Measurements from ENCODE around the gene PCED1A. TPM values are rescaled to one million over a fixed set of nuclear protein-coding genes. Genes with fewer than 3 reads are reported as not detected.
A peak's percentile ranks its signal among the peaks of the same experiment; 100 is the strongest.

The PCED1A gene
- total and polyA plus RNA-seq, 9 donors, result 6.0 to 58.0 (median 39.1) TPM

DNA sequence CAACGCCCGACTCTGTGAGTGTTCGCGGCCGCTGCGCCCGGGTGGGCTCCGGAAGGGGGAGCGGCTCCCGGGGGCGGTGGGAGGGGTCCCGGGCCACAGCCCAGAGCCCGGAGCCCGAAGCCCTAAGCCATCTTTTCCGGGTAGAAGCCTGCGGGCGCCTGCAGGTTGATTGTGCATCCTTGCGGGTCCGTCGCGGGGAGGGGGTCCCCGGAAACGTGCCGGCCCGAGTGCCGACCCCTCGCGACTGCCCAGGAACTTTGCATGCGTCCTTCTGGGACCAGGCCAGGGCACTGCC lies 33.2 kb upstream of the PCED1A start:
- H3K9me3 ChIP-seq, result no peaks in the 10 kb centered on the region
- peaks cover 5% of the 10 kb centered on the region for H3K4me1 ChIP-seq (ENCODE audit: insufficient read depth)
- H3K36me3 ChIP-seq, result no peaks in the 10 kb centered on the region
- H3K27me3 ChIP-seq, result no peaks in the 10 kb centered on the region
- 0 to 1% (median 0%) methylated on average over 21 to 29 of the region's 29 CpGs for WGBS, 3 donors
- H3K27ac ChIP-seq, result peak overlapping the region; percentile 49 to 56
- intact Hi-C loops (cut with DNase I), result no loop called here
- peak in 4 of 5 donors; percentile 26 to 69 (median 46) for DNase-seq
- peak overlapping the region; percentile 79 for H3K4me3 ChIP-seq
- no peak for TF ChIP-seq POLR2A (IDR thresholded peaks at IDR 0.05)
- TF ChIP-seq, protein P1, sequence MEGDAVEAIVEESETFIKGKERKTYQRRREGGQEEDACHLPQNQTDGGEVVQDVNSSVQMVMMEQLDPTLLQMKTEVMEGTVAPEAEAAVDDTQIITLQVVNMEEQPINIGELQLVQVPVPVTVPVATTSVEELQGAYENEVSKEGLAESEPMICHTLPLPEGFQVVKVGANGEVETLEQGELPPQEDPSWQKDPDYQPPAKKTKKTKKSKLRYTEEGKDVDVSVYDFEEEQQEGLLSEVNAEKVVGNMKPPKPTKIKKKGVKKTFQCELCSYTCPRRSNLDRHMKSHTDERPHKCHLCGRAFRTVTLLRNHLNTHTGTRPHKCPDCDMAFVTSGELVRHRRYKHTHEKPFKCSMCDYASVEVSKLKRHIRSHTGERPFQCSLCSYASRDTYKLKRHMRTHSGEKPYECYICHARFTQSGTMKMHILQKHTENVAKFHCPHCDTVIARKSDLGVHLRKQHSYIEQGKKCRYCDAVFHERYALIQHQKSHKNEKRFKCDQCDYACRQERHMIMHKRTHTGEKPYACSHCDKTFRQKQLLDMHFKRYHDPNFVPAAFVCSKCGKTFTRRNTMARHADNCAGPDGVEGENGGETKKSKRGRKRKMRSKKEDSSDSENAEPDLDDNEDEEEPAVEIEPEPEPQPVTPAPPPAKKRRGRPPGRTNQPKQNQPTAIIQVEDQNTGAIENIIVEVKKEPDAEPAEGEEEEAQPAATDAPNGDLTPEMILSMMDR (IDR thresholded peaks at IDR 0.05), result no peak
- no peak for TF ChIP-seq EP300 (IDR thresholded peaks at IDR 0.05)

GRCh38 chr20:2873010-2873746 lies 32.7 kb upstream of the PCED1A start, which contains the start of gene PTPRA:
Gene PTPRA, plus strand, starts transcription at chr20:2873481. Its CDS starts 90,797 bp downstream, at chr20:2964278.
- intact Hi-C loops (cut with DNase I), result no loop called here
- TF ChIP-seq, protein P1 (IDR thresholded peaks at IDR 0.05), result no peak
- TF ChIP-seq EP300 (IDR thresholded peaks at IDR 0.05), result no peak
- peak; percentile 77 for TF ChIP-seq POLR2A (IDR thresholded peaks at IDR 0.05)
- no peaks in the 10 kb centered on the region for H3K9me3 ChIP-seq
- H3K4me3 ChIP-seq, result peak within 1 kb of the TSS; percentile 79
- peaks cover 5% of the 10 kb centered on the region for H3K4me1 ChIP-seq (ENCODE audit: insufficient read depth)
- peak; percentile 88 to 94 (median 91) for DNase-seq
- H3K27me3 ChIP-seq, result no peaks in the 10 kb centered on the region
- 0 to 1% (median 0%) methylated on average over 26 to 81 of the region's 83 CpGs for WGBS, 3 donors
- H3K36me3 ChIP-seq, result no peaks in the 10 kb centered on the region
- peak within 1 kb of the TSS; percentile 49 to 56 for H3K27ac ChIP-seq

- DNase-seq, result peak; percentile 26 to 67 (median 55)
- no peaks in the 10 kb centered on the region for H3K9me3 ChIP-seq
- H3K27ac ChIP-seq, result no peak overlapping the region
Measured at GRCh38 chr20:2872459-2873009, 32.1 kb upstream of the PCED1A start.

DNA sequence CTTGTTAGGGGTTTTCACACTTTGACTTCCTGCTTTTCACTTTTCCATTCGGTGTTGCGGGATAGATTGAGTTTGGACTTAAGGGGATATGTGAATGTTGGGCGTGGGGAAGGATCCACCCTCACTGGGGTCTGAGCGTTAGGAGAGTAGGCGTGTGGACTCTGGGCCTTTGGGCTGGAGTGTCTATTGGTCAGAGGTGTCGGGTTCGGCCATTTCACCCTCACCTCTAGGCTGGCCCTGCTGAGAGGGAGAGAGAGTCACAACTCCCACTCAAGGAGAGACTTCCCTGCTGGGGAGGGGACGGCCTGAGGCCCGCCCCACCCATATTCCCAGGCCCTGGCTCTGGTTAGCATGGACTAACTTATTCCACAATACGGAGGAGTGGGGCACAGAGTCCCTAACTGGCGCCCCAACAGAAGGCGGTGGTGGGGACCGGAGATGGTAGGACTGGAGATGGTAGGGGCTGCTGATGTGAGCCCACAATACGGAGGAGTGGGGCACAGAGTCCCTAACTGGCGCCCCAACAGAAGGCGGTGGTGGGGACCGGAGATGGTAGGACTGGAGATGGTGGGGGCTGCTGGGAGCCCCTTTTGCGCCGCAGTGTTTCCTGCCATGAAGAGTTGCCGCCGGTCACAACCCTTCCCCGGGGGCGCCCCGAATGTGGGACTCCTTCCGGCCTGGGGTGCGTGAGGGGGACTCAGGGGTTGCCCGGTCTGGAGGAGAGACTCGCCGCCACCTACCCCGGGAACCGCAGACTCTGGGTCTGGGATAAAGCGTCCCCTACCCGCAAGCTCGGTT lies 31.4 kb upstream of the PCED1A start:
- intact Hi-C loops (cut with DNase I), result no loop called here
- 6 to 15% (median 7%) methylated on average over 32 to 34 of the region's 34 CpGs for WGBS, 3 donors

More at GRCh38 chr20:2872459-2873009, 32.1 kb upstream of the PCED1A start:
- Histone ChIP-seq H3K27me3 (no peaks in the 10 kb centered on the region), H3K4me3 (peak overlapping the region; percentile 79), H3K36me3 (no peaks in the 10 kb centered on the region), H3K4me1 (ENCODE audit: insufficient read depth) (peaks cover 5% of the 10 kb centered on the region)
- TF ChIP-seq POLR2A (IDR thresholded peaks at IDR 0.05), result no peak
- TF ChIP-seq, protein P1 (IDR thresholded peaks at IDR 0.05), result no peak
- intact Hi-C loops (cut with DNase I), result no loop called here
- WGBS, 3 donors, result 0 to 2% (median 1%) methylated on average over 44 to 49 of the region's 49 CpGs

More for the DNA sequence above, 31.4 kb upstream of the PCED1A start:
- no peak overlapping the region for H3K27ac ChIP-seq
- DNase-seq, result peak in 1 of 5 donors; percentile 48
- H3K27me3 ChIP-seq, result no peaks in the 10 kb centered on the region
- H3K4me1 ChIP-seq (ENCODE audit: insufficient read depth), result peaks cover 5% of the 10 kb centered on the region
- no peaks in the 10 kb centered on the region for H3K36me3 ChIP-seq
- H3K9me3 ChIP-seq, result no peaks in the 10 kb centered on the region
- no peak for TF ChIP-seq POLR2A (IDR thresholded peaks at IDR 0.05)
- TF ChIP-seq EP300 (IDR thresholded peaks at IDR 0.05), result no peak
- TF ChIP-seq, protein P1 (IDR thresholded peaks at IDR 0.05), result no peak
- H3K4me3 ChIP-seq, result peak overlapping the region; percentile 79

Data from ovary (tissue), 9 donors.